ENCODE results near the gene CLDN20.

DNA sequence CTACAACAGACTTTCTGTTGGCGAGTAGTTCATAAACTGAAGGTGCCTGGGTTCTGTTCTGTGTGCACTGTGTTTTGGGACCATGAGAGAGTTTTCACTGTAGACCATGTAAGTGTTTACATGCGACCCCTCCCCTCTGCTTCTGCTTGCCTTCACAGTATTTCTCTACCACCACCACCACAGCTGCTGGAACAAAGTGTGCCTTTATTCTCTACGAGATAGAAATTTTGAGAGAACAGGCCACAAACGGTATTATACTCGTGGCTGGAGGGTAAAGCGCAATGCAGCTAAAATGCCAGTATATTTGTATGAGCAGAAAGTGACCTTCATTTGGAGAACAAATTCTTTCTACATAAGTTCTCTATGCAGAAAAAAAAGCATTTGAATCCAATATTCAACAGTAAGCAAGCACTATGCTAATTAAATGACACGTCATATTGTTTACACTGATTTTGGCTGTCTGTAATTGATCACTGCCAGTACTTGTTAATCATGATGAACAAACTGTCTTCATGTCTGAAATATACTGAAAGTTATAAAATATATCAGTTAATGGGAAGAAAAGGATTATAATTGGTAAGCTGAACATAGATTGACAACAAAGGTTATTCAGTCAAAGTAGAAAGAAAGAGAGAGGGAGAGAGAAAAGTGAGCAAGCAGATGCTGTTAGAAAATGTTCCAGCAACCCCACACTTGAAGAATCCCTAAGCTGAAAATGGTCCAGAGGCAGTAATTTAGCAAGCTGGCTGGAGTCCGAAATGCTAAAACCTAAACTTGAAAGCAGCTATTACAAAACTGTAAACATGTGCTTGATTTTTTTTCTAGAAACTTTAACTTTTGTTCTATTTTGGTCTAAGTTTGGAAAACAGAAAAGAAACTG lies 8.8 kb downstream of the CLDN20 start:
- TF ChIP-seq CTCF (IDR thresholded peaks at IDR 0.05) (no peak), POLR2A (IDR thresholded peaks at IDR 0.05) (no peak)

All from heart left ventricle (tissue), 13 donors.